ENCODE measurements around the gene PFN1. TPM values are rescaled to one million over a fixed set of nuclear protein-coding genes. Genes with fewer than 3 reads are reported as not detected.

PFN1 gene
- total and polyA plus RNA-seq, 10 of the 15 experiments (the other 5 are each of a cell fraction or from before 2014, with no cell fraction given) = 154 to 3,892 (median 1,918) TPM

DNA sequence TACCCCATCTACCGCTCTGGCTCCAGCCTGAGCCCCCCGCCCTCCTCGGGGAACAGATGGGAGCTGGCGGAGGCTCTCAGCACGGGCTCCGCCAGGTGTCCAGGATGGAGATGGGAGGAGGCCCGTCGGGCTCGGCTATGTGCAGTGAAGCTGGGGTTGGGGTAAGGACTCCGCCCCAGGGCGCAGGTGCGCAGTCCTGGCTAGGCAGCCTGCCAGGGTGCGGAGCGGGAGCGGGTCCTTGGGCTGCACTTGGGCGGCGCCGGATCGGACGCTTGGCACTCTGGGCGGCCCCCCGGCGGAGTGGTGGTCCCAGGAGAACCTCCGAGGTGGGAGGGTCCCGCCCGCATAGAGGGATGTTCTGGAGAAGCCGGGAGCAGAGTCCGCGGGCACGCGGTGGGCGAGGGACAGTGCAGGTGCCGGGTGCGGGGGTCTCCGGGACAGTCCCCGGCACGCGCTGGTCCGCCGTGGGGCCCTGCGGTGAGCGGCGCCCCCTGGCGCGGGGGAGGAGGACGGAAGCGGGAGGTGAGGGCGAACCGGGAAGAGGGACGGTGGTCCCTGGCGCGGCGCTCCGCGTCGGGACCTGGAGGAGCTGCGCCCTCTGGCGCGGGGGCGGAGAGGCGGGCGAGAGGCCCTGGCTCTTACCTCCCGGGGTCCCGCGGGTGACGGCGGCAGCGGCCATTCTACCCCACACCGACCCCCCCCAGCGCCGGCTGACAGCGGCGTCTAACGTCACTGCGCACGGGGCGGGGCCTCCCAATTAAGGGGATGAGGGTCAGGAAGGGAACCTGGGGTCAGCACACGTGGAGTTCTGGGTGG is 38.8 kb upstream of the PFN1 start, which contains the start of gene CAMTA2 (continued):
- TF ChIP-seq, protein P1, sequence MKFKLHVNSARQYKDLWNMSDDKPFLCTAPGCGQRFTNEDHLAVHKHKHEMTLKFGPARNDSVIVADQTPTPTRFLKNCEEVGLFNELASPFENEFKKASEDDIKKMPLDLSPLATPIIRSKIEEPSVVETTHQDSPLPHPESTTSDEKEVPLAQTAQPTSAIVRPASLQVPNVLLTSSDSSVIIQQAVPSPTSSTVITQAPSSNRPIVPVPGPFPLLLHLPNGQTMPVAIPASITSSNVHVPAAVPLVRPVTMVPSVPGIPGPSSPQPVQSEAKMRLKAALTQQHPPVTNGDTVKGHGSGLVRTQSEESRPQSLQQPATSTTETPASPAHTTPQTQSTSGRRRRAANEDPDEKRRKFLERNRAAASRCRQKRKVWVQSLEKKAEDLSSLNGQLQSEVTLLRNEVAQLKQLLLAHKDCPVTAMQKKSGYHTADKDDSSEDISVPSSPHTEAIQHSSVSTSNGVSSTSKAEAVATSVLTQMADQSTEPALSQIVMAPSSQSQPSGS (IDR thresholded peaks at IDR 0.05; ENCODE audit: low read length) = no peak
- TF ChIP-seq TBL1XR1 (IDR thresholded peaks at IDR 0.05; ENCODE audit: low read depth, low read length) (no peak), BHLHE40 (IDR thresholded peaks at IDR 0.05; ENCODE audit: borderline replicate concordance in 1 of 2, low read depth in 2 of 2, low read length in 1 of 2) (peak; percentile 65 to 93), MTA2 (IDR thresholded peaks at IDR 0.05; ENCODE audit: low read depth) (no peak), POLR2A (IDR thresholded peaks at IDR 0.05; ENCODE audit: low read depth, low read length) (peak; percentile 89), CHD1 (IDR thresholded peaks at IDR 0.05; ENCODE audit: low read depth, low read length) (no peak), CREM (IDR thresholded peaks at IDR 0.05; ENCODE audit: low read depth) (peak; percentile 89), IKZF1 (conservative IDR thresholded peaks at IDR 0.05) (peak; percentile 92), SMAD1 (IDR thresholded peaks at IDR 0.05; ENCODE audit: low read depth, partially characterized antibody) (no peak), ATF7 (IDR thresholded peaks at IDR 0.05; ENCODE audit: low read depth) (0 out of 2 replicates have a peak, but pooled peaks have one; percentile 19), NFYA (IDR thresholded peaks at IDR 0.05; ENCODE audit: borderline replicate concordance, low read depth, low read length) (no peak), WRNIP1 (IDR thresholded peaks at IDR 0.05; ENCODE audit: borderline replicate concordance, low read depth, low read length) (no peak), NR2C1 (IDR thresholded peaks at IDR 0.05) (peak; percentile 51; the same call in 1 of the 2 replicates)
- TF ChIP-seq, protein P2, sequence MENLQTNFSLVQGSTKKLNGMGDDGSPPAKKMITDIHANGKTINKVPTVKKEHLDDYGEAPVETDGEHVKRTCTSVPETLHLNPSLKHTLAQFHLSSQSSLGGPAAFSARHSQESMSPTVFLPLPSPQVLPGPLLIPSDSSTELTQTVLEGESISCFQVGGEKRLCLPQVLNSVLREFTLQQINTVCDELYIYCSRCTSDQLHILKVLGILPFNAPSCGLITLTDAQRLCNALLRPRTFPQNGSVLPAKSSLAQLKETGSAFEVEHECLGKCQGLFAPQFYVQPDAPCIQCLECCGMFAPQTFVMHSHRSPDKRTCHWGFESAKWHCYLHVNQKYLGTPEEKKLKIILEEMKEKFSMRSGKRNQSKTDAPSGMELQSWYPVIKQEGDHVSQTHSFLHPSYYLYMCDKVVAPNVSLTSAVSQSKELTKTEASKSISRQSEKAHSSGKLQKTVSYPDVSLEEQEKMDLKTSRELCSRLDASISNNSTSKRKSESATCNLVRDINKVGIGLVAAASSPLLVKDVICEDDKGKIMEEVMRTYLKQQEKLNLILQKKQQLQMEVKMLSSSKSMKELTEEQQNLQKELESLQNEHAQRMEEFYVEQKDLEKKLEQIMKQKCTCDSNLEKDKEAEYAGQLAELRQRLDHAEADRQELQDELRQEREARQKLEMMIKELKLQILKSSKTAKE (IDR thresholded peaks at IDR 0.05; ENCODE audit: low read depth, poor library complexity, severe bottlenecking) = no peak
- TF ChIP-seq, protein P3, sequence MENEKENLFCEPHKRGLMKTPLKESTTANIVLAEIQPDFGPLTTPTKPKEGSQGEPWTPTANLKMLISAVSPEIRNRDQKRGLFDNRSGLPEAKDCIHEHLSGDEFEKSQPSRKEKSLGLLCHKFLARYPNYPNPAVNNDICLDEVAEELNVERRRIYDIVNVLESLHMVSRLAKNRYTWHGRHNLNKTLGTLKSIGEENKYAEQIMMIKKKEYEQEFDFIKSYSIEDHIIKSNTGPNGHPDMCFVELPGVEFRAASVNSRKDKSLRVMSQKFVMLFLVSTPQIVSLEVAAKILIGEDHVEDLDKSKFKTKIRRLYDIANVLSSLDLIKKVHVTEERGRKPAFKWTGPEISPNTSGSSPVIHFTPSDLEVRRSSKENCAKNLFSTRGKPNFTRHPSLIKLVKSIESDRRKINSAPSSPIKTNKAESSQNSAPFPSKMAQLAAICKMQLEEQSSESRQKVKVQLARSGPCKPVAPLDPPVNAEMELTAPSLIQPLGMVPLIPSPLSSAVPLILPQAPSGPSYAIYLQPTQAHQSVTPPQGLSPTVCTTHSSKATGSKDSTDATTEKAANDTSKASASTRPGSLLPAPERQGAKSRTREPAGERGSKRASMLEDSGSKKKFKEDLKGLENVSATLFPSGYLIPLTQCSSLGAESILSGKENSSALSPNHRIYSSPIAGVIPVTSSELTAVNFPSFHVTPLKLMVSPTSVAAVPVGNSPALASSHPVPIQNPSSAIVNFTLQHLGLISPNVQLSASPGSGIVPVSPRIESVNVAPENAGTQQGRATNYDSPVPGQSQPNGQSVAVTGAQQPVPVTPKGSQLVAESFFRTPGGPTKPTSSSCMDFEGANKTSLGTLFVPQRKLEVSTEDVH (IDR thresholded peaks at IDR 0.05; ENCODE audit: low read depth, partially characterized antibody) = no peak
- TF ChIP-seq, protein P4, sequence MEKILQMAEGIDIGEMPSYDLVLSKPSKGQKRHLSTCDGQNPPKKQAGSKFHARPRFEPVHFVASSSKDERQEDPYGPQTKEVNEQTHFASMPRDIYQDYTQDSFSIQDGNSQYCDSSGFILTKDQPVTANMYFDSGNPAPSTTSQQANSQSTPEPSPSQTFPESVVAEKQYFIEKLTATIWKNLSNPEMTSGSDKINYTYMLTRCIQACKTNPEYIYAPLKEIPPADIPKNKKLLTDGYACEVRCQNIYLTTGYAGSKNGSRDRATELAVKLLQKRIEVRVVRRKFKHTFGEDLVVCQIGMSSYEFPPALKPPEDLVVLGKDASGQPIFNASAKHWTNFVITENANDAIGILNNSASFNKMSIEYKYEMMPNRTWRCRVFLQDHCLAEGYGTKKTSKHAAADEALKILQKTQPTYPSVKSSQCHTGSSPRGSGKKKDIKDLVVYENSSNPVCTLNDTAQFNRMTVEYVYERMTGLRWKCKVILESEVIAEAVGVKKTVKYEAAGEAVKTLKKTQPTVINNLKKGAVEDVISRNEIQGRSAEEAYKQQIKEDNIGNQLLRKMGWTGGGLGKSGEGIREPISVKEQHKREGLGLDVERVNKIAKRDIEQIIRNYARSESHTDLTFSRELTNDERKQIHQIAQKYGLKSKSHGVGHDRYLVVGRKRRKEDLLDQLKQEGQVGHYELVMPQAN (conservative IDR thresholded peaks at IDR 0.05) = peak; percentile 71
- TF ChIP-seq, protein P5, sequence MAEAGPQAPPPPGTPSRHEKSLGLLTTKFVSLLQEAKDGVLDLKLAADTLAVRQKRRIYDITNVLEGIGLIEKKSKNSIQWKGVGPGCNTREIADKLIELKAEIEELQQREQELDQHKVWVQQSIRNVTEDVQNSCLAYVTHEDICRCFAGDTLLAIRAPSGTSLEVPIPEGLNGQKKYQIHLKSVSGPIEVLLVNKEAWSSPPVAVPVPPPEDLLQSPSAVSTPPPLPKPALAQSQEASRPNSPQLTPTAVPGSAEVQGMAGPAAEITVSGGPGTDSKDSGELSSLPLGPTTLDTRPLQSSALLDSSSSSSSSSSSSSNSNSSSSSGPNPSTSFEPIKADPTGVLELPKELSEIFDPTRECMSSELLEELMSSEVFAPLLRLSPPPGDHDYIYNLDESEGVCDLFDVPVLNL (IDR thresholded peaks at IDR 0.05; ENCODE audit: low read depth, low read length) = no peak

All from GM12878 (cell line).